Measurements from ENCODE around the gene CLCN1. TPM values are rescaled to one million over a fixed set of nuclear protein-coding genes. Genes with fewer than 3 reads are reported as not detected.

Gene CLCN1
- total RNA-seq, 1 experiment from 2014 or later, result 0.55 TPM

GRCh38 chr7:143347950-143348349 lies 32.0 kb downstream of the CLCN1 start:
- Histone ChIP-seq H3K9me2 (replicated peaks; ENCODE audit: low read length) (no peaks in the 10 kb centered on the region), H3F3A (ENCODE audit: low read length, unreplicated experiment) (no peaks in the 10 kb centered on the region), H3K4me3 (ENCODE audit: low read length) (no peak overlapping the region), H3K79me2 (ENCODE audit: low read length) (no peaks in the 10 kb centered on the region), H3K4me2 (ENCODE audit: low read length) (no peak overlapping the region), H3K36me3 (ENCODE audit: low read depth, low read length) (no peaks in the 10 kb centered on the region), H3K4me1 (ENCODE audit: insufficient read depth, low read length) (no peaks in the 10 kb centered on the region), H3K27ac (ENCODE audit: low read length) (no peak overlapping the region), H3K9ac (ENCODE audit: low read length) (no peak overlapping the region), H2AFZ (ENCODE audit: low read length) (no peak overlapping the region), H4K20me1 (ENCODE audit: low read length) (no peaks in the 10 kb centered on the region), H3K27me3 (ENCODE audit: low read length) (no peaks in the 10 kb centered on the region), H3K9me3 (ENCODE audit: low read length) (no peaks in the 10 kb centered on the region)
- no TSS peak for BruUV-seq (replicated peaks)
- ChIA-PET CTCF (no interaction called here), POLR2A (ENCODE audit: unreplicated experiment) (no interaction called here)
- TF ChIP-seq CTCF (conservative IDR thresholded peaks at IDR 0.05; ENCODE audit: low read depth, low read length), result no peak
- no peak for TF ChIP-seq EZH2 (IDR thresholded peaks at IDR 0.05; ENCODE audit: low read length, unreplicated experiment)
- TF ChIP-seq EZH2phosphoT487 (IDR thresholded peaks at IDR 0.05; ENCODE audit: borderline replicate concordance, low read length), result no peak
- intact Hi-C loops (cut with micrococcal nuclease), result no loop called here
- DNase-seq, result no peak
- ATAC-seq, result no peak

- Histone ChIP-seq H3K9me3 (ENCODE audit: low read length) (no peaks in the 10 kb centered on the region), H3K27me3 (ENCODE audit: low read length) (no peaks in the 10 kb centered on the region), H3K9me2 (replicated peaks; ENCODE audit: low read length) (no peaks in the 10 kb centered on the region), H3K27ac (ENCODE audit: low read length) (no peak overlapping the region), H3K79me2 (ENCODE audit: low read length) (no peaks in the 10 kb centered on the region), H2AFZ (ENCODE audit: low read length) (no peak overlapping the region), H3K4me2 (ENCODE audit: low read length) (no peak overlapping the region), H3F3A (ENCODE audit: low read length, unreplicated experiment) (no peaks in the 10 kb centered on the region), H3K9ac (ENCODE audit: low read length) (no peak overlapping the region), H4K20me1 (ENCODE audit: low read length) (no peaks in the 10 kb centered on the region), H3K36me3 (ENCODE audit: low read depth, low read length) (no peaks in the 10 kb centered on the region), H3K4me3 (ENCODE audit: low read length) (no peak overlapping the region), H3K4me1 (ENCODE audit: insufficient read depth, low read length) (no peaks in the 10 kb centered on the region)
- no peak for DNase-seq
- TF ChIP-seq CTCF (conservative IDR thresholded peaks at IDR 0.05; ENCODE audit: low read depth, low read length) (no peak), EZH2 (IDR thresholded peaks at IDR 0.05; ENCODE audit: low read length, unreplicated experiment) (no peak), EZH2phosphoT487 (IDR thresholded peaks at IDR 0.05; ENCODE audit: borderline replicate concordance, low read length) (no peak)
- no peak for ATAC-seq
- intact Hi-C loops (cut with micrococcal nuclease), result no loop called here
- ChIA-PET CTCF (no interaction called here), POLR2A (ENCODE audit: unreplicated experiment) (no interaction called here)
- BruUV-seq (replicated peaks), result no TSS peak
These were observed 35.1 kb downstream of the CLCN1 start for GRCh38 chr7:143351060-143351459.

- Histone ChIP-seq H3K9ac (ENCODE audit: low read length) (no peak overlapping the region), H3K27me3 (ENCODE audit: low read length) (no peaks in the 10 kb centered on the region), H3K9me3 (ENCODE audit: low read length) (no peaks in the 10 kb centered on the region), H3K79me2 (ENCODE audit: low read length) (no peaks in the 10 kb centered on the region), H2AFZ (ENCODE audit: low read length) (no peak overlapping the region), H3K4me2 (ENCODE audit: low read length) (no peak overlapping the region), H3F3A (ENCODE audit: low read length, unreplicated experiment) (no peaks in the 10 kb centered on the region), H3K4me3 (ENCODE audit: low read length) (no peak overlapping the region), H3K27ac (ENCODE audit: low read length) (no peak overlapping the region), H3K36me3 (ENCODE audit: low read depth, low read length) (no peaks in the 10 kb centered on the region), H3K4me1 (ENCODE audit: insufficient read depth, low read length) (no peaks in the 10 kb centered on the region), H3K9me2 (replicated peaks; ENCODE audit: low read length) (no peaks in the 10 kb centered on the region), H4K20me1 (ENCODE audit: low read length) (no peaks in the 10 kb centered on the region)
- ATAC-seq (no peak), DNase-seq (no peak)
- intact Hi-C loops (cut with micrococcal nuclease), result no loop called here
- ChIA-PET POLR2A (ENCODE audit: unreplicated experiment) (no interaction called here), CTCF (no interaction called here)
- TF ChIP-seq CTCF (conservative IDR thresholded peaks at IDR 0.05; ENCODE audit: low read depth, low read length), result no peak
- no peak for TF ChIP-seq EZH2phosphoT487 (IDR thresholded peaks at IDR 0.05; ENCODE audit: borderline replicate concordance, low read length)
- TF ChIP-seq EZH2 (IDR thresholded peaks at IDR 0.05; ENCODE audit: low read length, unreplicated experiment), result no peak
- no TSS peak for BruUV-seq (replicated peaks)
These were observed 35.7 kb downstream of the CLCN1 start for GRCh38 chr7:143351574-143351973.
